HepG2 (cell line): Measurements from ENCODE around the gene SUV39H2. TPM values are rescaled to one million over a fixed set of nuclear protein-coding genes. Genes with fewer than 3 reads are reported as not detected.

Experiments
- ARNT ChIP-seq: fragments of 450-650 bp; IDR thresholded peaks from 2 replicates; pipeline ENCODE4 v1.6.1; 2017
- CSRNP1 ChIP-seq: sonication (generic); formaldehyde crosslinking; IDR thresholded peaks from 2 replicates; pipeline ENCODE4 v1.8.1; 2023; ENCODE audit warnings: mild to moderate bottlenecking, missing genetic modification reagents
- FOXA3 ChIP-seq: IDR thresholded peaks from 2 replicates; pipeline ENCODE4 v1.6.1; 2016; ENCODE audit warnings: missing genetic modification reagents, missing compliant biosample characterization
- FOXM1 ChIP-seq: sonication (generic); formaldehyde crosslinking; IDR thresholded peaks from 2 replicates; pipeline ENCODE4 v1.5.0; 2020; ENCODE audit warnings: missing genetic modification reagents
- FOXP1 ChIP-seq, 2 experiments: fragments of 450-650 bp in 1 of 2; IDR thresholded peaks; 2 replicates each; pipeline ENCODE4 v1.6.1; 2017 to 2018; ENCODE audit warnings: antibody characterized with exemption in 1 of 2
- GFI1 ChIP-seq: sonication (generic); formaldehyde crosslinking; IDR thresholded peaks from 2 replicates; pipeline ENCODE4 v1.5.0; 2020; ENCODE audit warnings: missing genetic modification reagents, mild to moderate bottlenecking, borderline replicate concordance
- GTF3A ChIP-seq: sonication (generic); formaldehyde crosslinking; conservative IDR thresholded peaks from 2 replicates; pipeline ENCODE4 v1.4.0; 2020; ENCODE audit warnings: mild to moderate bottlenecking, missing genetic modification reagents
- KLF16 ChIP-seq, 2 experiments: sonication (generic) in 1 of 2; formaldehyde crosslinking in 1 of 2; IDR thresholded peaks; 2 replicates each; pipeline versions ENCODE4 v1.6.1 to v1.8.0; 2016 to 2023; ENCODE audit warnings: missing genetic modification reagents in 2 of 2, missing compliant biosample characterization in 1 of 2
- MAZ ChIP-seq, 2 experiments: sonication (generic) in 1 of 2; formaldehyde crosslinking in 1 of 2; IDR thresholded peaks; 2 replicates each; pipeline versions ENCODE4 v1.5.0 to v1.6.1; 2012 to 2020; ENCODE audit warnings: low read depth in 2 of 2, mild to moderate bottlenecking in 2 of 2, borderline replicate concordance in 1 of 2, improper control_type of control experiment in 1 of 2, low read length in 1 of 2, missing genetic modification reagents in 1 of 2, moderate library complexity in 1 of 2
- NFE2 ChIP-seq: sonication (generic); formaldehyde crosslinking; IDR thresholded peaks from 2 replicates; pipeline ENCODE4 v1.4.0; 2020; ENCODE audit warnings: missing genetic modification reagents
- NR2F1 ChIP-seq, 2 experiments: fragments of 450-650 bp in 1 of 2; formaldehyde crosslinking in 1 of 2; IDR thresholded peaks; 2 replicates each; pipeline versions ENCODE4 v1.5.0 to v1.6.1; 2016 to 2020; ENCODE audit warnings: mild to moderate bottlenecking in 1 of 2, missing compliant biosample characterization in 1 of 2, missing genetic modification reagents in 1 of 2, moderate library complexity in 1 of 2
- NR3C1 ChIP-seq: sonication (generic); formaldehyde crosslinking; IDR thresholded peaks from 2 replicates; pipeline ENCODE4 v1.4.0; 2020; ENCODE audit warnings: missing genetic modification reagents
- PPARG ChIP-seq: conservative IDR thresholded peaks from 2 replicates; pipeline ENCODE4 v1.6.1; 2016; ENCODE audit warnings: missing biosample characterization, missing genetic modification reagents
- REST ChIP-seq, 2 experiments: IDR thresholded peaks; 2 replicates each; pipeline ENCODE4 v1.6.1; 2011 to 2012; ENCODE audit warnings: low read length in 2 of 2, borderline replicate concordance in 1 of 2, low read depth in 1 of 2, mild to moderate bottlenecking in 1 of 2, moderate library complexity in 1 of 2
- RFX3 ChIP-seq: IDR thresholded peaks from 2 replicates; pipeline ENCODE4 v1.6.1; 2016; ENCODE audit warnings: missing biosample characterization, missing genetic modification reagents
- RFX5 ChIP-seq: IDR thresholded peaks from 2 replicates; pipeline ENCODE4 v1.6.1; 2011; ENCODE audit warnings: low read depth, low read length, improper control_type of control experiment
- SATB2 ChIP-seq: sonication (generic); formaldehyde crosslinking; IDR thresholded peaks from 2 replicates; pipeline ENCODE4 v1.5.0; 2020; ENCODE audit warnings: missing genetic modification reagents
- SIN3B ChIP-seq: fragments of 150-350 bp; IDR thresholded peaks from 2 replicates; pipeline ENCODE4 v1.6.1; 2014; ENCODE audit warnings: low read length
- SNAPC2 ChIP-seq: sonication (generic); formaldehyde crosslinking; IDR thresholded peaks from 2 replicates; pipeline ENCODE4 v1.8.1; 2022; ENCODE audit warnings: mild to moderate bottlenecking, missing genetic modification reagents
- SP1 ChIP-seq, 2 experiments: fragments of 450-650 bp in 1 of 2; sonication (generic) in 1 of 2; formaldehyde crosslinking in 1 of 2; IDR thresholded peaks; 2 replicates each; pipeline versions ENCODE4 v1.4.0 to v1.6.1; 2016 to 2020; ENCODE audit warnings: missing genetic modification reagents in 1 of 2
- SP2 ChIP-seq: sonication (generic); formaldehyde crosslinking; IDR thresholded peaks from 2 replicates; pipeline ENCODE4 v1.5.1; 2020; ENCODE audit warnings: mild to moderate bottlenecking, missing genetic modification reagents
- TCF12 ChIP-seq, 2 experiments: fragments of 450-650 bp in 1 of 2; sonication (generic) in 1 of 2; formaldehyde crosslinking in 1 of 2; IDR thresholded peaks; 2 replicates each; pipeline versions ENCODE4 v1.6.1 to v1.8.0; 2017 to 2022; ENCODE audit warnings: antibody characterized with exemption in 1 of 2, mild to moderate bottlenecking in 1 of 2, missing genetic modification reagents in 1 of 2, moderate library complexity in 1 of 2
- ZNF644 ChIP-seq: IDR thresholded peaks from 2 replicates; pipeline ENCODE4 v1.6.1; 2016; ENCODE audit warnings: low read depth
- ZNF672 ChIP-seq: sonication (generic); formaldehyde crosslinking; IDR thresholded peaks from 2 replicates; pipeline ENCODE4 v1.8.1; 2022; ENCODE audit warnings: missing genetic modification reagents
- ZSCAN31 ChIP-seq: sonication (generic); formaldehyde crosslinking; IDR thresholded peaks from 2 replicates; pipeline ENCODE4 v1.5.0; 2020; ENCODE audit warnings: low read depth, mild to moderate bottlenecking, missing genetic modification reagents
- polyA plus RNA-seq, 8 experiments: library from polyadenylated mRNA; depleted of rRNA in 3 of 8; stranded (reverse) in 7 of 8; unstranded in 1 of 8; fragments of >200 nt; fragmentation: Illumina TruSeq in 4 of 8; extraction: Trizol in 4 of 8; gene quantifications; 2 replicates each; pipeline versions ENCODE4 v1.2.1 to v1.2.3, GENCODE V29; 2011 to 2016; ENCODE audit warnings: low read depth in 4 of 8, missing spikeins in 1 of 8, mixed read lengths in 1 of 8; ENCODE audit not compliant: insufficient read depth in 1 of 8
- total RNA-seq, 5 experiments: library from RNA; depleted of rRNA; stranded (reverse); fragments of >200 nt; fragmentation: Illumina TruSeq; extraction: Trizol; gene quantifications; 2 replicates each; pipeline ENCODE4 v1.2.3, GENCODE V29; 2016; ENCODE audit warnings: low read depth in 1 of 5

Gene SUV39H2
- total and polyA plus RNA-seq, 2 of the 13 experiments (the other 11 are each of a cell fraction or from before 2014, with no cell fraction given) = 9.0 to 44.3 TPM

GRCh38 chr10:14837757-14838581, 40.7 kb upstream of the SUV39H2 start, which contains the start of the genes CDNF, HSPA14 and MSANTD7 (continued):
- TF ChIP-seq NR2F1 (CRISPR knock-in tag; IDR thresholded peaks at IDR 0.05) = no peak
- TF ChIP-seq ZSCAN31 (CRISPR knock-in tag) = no peak
- peak; percentile 100 for TF ChIP-seq RFX5
- no peak; the same call in 1 of the 2 replicates for TF ChIP-seq GTF3A (CRISPR knock-in tag)
- TF ChIP-seq NFE2 (CRISPR knock-in tag) = no peak
- TF ChIP-seq NR3C1 (CRISPR knock-in tag) = no peak
- no peak for TF ChIP-seq TCF12 (IDR thresholded peaks at IDR 0.05)
- peak; percentile 27; the same call in 1 of the 2 replicates for TF ChIP-seq TCF12 (CRISPR knock-in tag; IDR thresholded peaks at IDR 0.05)
- TF ChIP-seq SIN3B = peak; percentile 59; the same call in 1 of the 2 replicates
- no peak for TF ChIP-seq SP1 (IDR thresholded peaks at IDR 0.05)
- no peak; the same call in 1 of the 2 replicates for TF ChIP-seq SP1 (CRISPR knock-in tag; IDR thresholded peaks at IDR 0.05)
- peak in 1 of 2 experiments; percentile 81; a peak in 2 of 4 replicates for TF ChIP-seq KLF16 (CRISPR knock-in tag; IDR thresholded peaks at IDR 0.05)
- TF ChIP-seq ZNF644 (CRISPR knock-in tag) = no peak
- TF ChIP-seq CSRNP1 (CRISPR knock-in tag) = 0 out of 2 replicates have a peak, but pooled peaks have one; percentile 6
- TF ChIP-seq GFI1 (CRISPR knock-in tag) = no peak; the same call in 1 of the 2 replicates
- 0 out of 2 replicates have a peak, but pooled peaks have one; percentile 45 for TF ChIP-seq FOXP1 (IDR thresholded peaks at IDR 0.05)
- TF ChIP-seq FOXP1 (CRISPR knock-in tag; IDR thresholded peaks at IDR 0.05) = no peak
- TF ChIP-seq SATB2 (CRISPR knock-in tag) = no peak
- no peak for TF ChIP-seq FOXM1 (CRISPR knock-in tag)
- no peak for TF ChIP-seq PPARG (CRISPR knock-in tag)
- no peak for TF ChIP-seq RFX3
- TF ChIP-seq FOXA3 (CRISPR knock-in tag) = peak; percentile 34
- TF ChIP-seq ARNT = no peak
- TF ChIP-seq ZNF672 = no peak
- no peak for TF ChIP-seq SNAPC2 (CRISPR knock-in tag)
- no peak for TF ChIP-seq REST (IDR thresholded peaks at IDR 0.05; ENCODE audit: borderline replicate concordance in 1 of 2, low read depth in 1 of 2, low read length in 2 of 2)
- TF ChIP-seq SP2 = peak; percentile 86
- peak; percentile 39; the same call in 1 of the 2 replicates for TF ChIP-seq MAZ (IDR thresholded peaks at IDR 0.05; ENCODE audit: borderline replicate concordance, low read depth, low read length)
- peak; percentile 76; the same call in 1 of the 2 replicates for TF ChIP-seq MAZ (CRISPR knock-in tag; IDR thresholded peaks at IDR 0.05; ENCODE audit: low read depth)
